Tibial artery (tissue), 4 donors: ENCODE results near the gene HMGXB3.

Experiments
- DNase-seq, 2 donors: peaks; one replicate each; pipeline ENCODE4 v3.0.0-alpha.2; 2019
- H3K27ac ChIP-seq, 2 donors: fragments of 200-600 bp; sonication (generic) in 1 of 2; 1 replicate in 1 of 2; 2 replicates in 1 of 2; pipeline ENCODE4 v1.5.1; 2018 to 2019; ENCODE audit warnings: mild to moderate bottlenecking in 1 of 2
- H3K27me3 ChIP-seq, 2 donors: fragments of 200-600 bp; sonication (generic) in 1 of 2; one replicate each; pipeline versions ENCODE4 v1.5.1 to v1.6.0; 2016 to 2019
- H3K36me3 ChIP-seq, 3 donors: fragments of 200-600 bp; sonication (generic) in 2 of 3; one replicate each; pipeline ENCODE4 v1.5.1; 2016 to 2019; ENCODE audit warnings: mild to moderate bottlenecking in 2 of 3
- H3K4me1 ChIP-seq, 4 donors: fragments of 200-600 bp; sonication (generic) in 2 of 4; 1 replicate in 3 of 4; 2 replicates in 1 of 4; pipeline ENCODE4 v1.5.1; 2016 to 2019
- H3K4me3 ChIP-seq, 2 donors: fragments of 200-600 bp; sonication (generic) in 1 of 2; 1 replicate in 1 of 2; 2 replicates in 1 of 2; pipeline ENCODE4 v1.5.1; 2018 to 2019; ENCODE audit warnings: mild to moderate bottlenecking in 2 of 2
- H3K9me3 ChIP-seq, 3 donors: fragments of 200-600 bp; sonication (generic) in 1 of 3; one replicate each; pipeline ENCODE4 v1.5.1; 2016 to 2019
- intact Hi-C: fragments of 100-400 bp; cut with DNase I; formaldehyde crosslinking; loops from one replicate; pipeline ENCODE4 v1.15.0; 2023; ENCODE audit warnings: low total_unique reads
- TF ChIP-seq, protein P1 (sequence below), 2 experiments: fragments of 200-600 bp in 1 of 2; fragments of 450-650 bp in 1 of 2; IDR thresholded peaks; one replicate each; pipeline ENCODE4 v1.5.1; 2017 to 2019; ENCODE audit warnings: antibody characterized with exemption in 2 of 2, mild to moderate bottlenecking in 1 of 2, moderate library complexity in 1 of 2

HMGXB3 gene

DNA sequence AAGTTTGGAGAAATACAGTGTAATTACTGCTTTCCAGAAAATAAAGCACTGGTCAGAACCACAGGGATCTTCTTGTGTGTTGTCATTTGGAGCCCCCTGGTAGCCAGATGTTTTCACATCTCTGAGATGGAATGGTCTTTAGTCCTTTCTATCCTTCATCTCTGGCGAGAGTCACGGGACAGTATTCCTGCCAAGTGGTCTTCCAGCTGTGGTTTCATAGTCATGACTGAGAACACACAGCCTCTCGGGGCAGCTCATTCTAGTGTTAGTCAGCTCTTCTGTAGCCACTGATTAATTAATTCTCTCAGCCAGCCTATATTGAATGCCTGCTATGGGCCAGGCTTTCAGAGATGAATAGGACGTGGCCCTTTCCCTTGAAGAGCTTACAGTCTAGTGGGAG, 34.1 kb downstream of the HMGXB3 start:
- H3K9me3 ChIP-seq, result no peaks in the 10 kb centered on the region
- TF ChIP-seq, protein P1, sequence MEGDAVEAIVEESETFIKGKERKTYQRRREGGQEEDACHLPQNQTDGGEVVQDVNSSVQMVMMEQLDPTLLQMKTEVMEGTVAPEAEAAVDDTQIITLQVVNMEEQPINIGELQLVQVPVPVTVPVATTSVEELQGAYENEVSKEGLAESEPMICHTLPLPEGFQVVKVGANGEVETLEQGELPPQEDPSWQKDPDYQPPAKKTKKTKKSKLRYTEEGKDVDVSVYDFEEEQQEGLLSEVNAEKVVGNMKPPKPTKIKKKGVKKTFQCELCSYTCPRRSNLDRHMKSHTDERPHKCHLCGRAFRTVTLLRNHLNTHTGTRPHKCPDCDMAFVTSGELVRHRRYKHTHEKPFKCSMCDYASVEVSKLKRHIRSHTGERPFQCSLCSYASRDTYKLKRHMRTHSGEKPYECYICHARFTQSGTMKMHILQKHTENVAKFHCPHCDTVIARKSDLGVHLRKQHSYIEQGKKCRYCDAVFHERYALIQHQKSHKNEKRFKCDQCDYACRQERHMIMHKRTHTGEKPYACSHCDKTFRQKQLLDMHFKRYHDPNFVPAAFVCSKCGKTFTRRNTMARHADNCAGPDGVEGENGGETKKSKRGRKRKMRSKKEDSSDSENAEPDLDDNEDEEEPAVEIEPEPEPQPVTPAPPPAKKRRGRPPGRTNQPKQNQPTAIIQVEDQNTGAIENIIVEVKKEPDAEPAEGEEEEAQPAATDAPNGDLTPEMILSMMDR (IDR thresholded peaks at IDR 0.05), result no peak
- DNase-seq, result peak in 1 of 2 donors; percentile 65
- H3K27me3 ChIP-seq, result no peaks in the 10 kb centered on the region
- H3K36me3 ChIP-seq, result peaks cover 73 to 98% (median 92%) of the 10 kb centered on the region in 3 donors
- no peaks in the 10 kb centered on the region for H3K4me1 ChIP-seq
- intact Hi-C loops, result no loop called here
- no peak overlapping the region for H3K4me3 ChIP-seq
- H3K27ac ChIP-seq, result no peak overlapping the region

DNA sequence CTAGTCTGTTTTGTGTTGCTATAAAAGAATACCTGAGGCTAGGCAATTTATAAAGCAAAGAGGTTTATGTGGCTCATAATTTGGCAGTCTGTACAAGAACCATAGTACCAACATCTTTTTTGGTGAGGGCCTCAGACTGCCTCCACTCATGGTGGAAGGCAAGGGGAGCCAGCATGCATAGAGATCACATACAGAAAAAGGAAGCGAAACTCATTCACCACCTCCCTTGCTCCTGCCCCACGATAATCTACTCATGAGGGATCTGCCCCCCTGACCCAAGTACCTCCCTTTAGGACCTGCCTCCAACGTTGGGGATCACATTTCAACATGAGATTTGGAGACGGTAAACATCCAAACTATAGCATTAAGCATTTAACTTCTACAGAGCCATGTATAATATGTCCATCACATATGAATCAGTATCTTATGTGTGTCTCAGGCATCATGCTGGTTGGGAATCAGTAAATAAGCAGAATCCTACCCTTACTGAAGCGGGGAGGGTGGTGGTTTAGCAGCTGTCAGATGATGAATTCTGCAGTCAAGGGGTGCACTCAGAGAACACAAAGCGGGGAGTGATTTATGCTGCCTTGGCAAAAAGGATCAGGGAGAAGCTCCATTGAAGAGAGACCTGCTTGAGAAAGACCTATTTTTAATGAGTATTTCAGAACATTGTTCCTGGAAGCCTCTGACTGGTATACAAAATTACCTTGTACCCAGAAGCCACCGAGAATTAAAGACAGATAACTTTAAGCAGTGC, 34.8 kb downstream of the HMGXB3 start:
- no peak overlapping the region for H3K27ac ChIP-seq

DNA sequence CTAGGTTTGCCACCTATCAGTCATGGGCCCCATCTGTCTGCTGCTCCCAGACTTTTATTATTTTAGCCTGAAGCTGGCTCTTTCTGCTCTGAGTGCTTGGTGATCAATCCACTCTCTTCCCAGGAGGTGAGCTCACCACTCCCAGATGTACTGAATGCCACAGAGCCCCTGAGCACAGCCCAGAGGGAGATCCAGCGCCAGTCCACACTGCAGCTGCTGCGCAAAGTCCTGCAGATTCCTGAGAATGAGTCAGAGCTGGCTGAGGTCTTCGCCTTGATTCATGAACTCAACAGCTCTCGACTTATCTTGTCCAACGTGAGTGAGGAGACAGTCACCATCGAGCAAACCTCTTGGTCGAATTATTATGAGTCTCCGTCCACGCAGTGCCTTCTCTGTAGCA, 36.0 kb downstream of the HMGXB3 start:
- no peak overlapping the region for H3K27ac ChIP-seq

More for the DNA sequence above, 34.8 kb downstream of the HMGXB3 start:
- Histone ChIP-seq H3K36me3 (peaks cover 68 to 96% (median 90%) of the 10 kb centered on the region in 3 donors), H3K4me3 (no peak overlapping the region), H3K4me1 (no peaks in the 10 kb centered on the region), H3K27me3 (no peaks in the 10 kb centered on the region), H3K9me3 (no peaks in the 10 kb centered on the region)
- DNase-seq, result no peak
- TF ChIP-seq, protein P1 (IDR thresholded peaks at IDR 0.05), result no peak
- intact Hi-C loops, result no loop called here

DNA sequence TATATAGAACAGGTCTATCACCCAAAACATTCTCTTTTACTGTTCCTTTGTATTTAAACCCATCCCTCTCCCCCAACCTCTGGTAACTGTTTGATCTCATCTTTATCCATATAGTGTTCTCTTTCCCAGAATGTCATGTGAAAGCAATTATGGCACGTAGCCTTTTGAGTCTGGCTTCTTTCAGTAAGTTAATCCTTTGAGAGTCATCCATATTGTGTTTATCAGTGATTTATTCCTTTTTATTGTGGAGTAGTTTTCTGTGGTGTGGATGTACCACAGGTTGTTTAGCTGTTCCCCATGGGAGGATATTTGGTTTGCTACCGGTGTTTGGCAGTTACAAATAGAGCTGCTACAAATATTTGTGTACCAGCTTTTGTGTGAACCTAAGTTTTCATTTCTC, 38.0 kb downstream of the HMGXB3 start:
- no peak overlapping the region for H3K27ac ChIP-seq
- peaks cover 67 to 93% (median 88%) of the 10 kb centered on the region in 3 donors for H3K36me3 ChIP-seq
- H3K27me3 ChIP-seq, result no peaks in the 10 kb centered on the region
- H3K4me3 ChIP-seq, result no peak overlapping the region
- TF ChIP-seq, protein P1 (IDR thresholded peaks at IDR 0.05), result no peak
- peaks cover 0 to 5% (median 3%) of the 10 kb centered on the region in 4 donors for H3K4me1 ChIP-seq
- no peaks in the 10 kb centered on the region for H3K9me3 ChIP-seq
- no peak for DNase-seq
- intact Hi-C loops, result no loop called here

More for the DNA sequence above, 36.0 kb downstream of the HMGXB3 start:
- Histone ChIP-seq H3K27me3 (no peaks in the 10 kb centered on the region), H3K36me3 (peaks cover 78 to 96% (median 90%) of the 10 kb centered on the region in 3 donors), H3K9me3 (no peaks in the 10 kb centered on the region), H3K4me3 (no peak overlapping the region), H3K4me1 (no peaks in the 10 kb centered on the region)
- DNase-seq, result no peak
- TF ChIP-seq, protein P1 (IDR thresholded peaks at IDR 0.05), result no peak
- intact Hi-C loops, result no loop called here

DNA sequence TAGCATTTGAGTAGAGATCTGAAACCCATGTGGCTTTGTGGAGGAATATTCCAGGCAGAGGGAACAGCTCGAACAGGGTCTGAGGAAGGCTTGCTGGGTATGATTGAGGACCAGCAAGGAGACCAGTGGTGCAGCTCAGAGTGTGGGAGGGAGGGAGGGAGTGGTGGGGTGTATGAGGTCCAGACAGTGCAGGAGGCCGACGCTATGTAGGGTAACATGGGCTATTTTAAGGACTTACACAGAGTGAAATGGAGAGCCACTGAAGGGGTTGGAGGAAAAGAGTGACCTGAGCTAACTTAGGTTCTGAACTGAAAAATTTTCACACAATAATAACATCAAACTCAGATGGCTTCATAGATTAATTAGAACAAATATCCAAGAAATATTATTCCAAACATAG, 41.9 kb downstream of the HMGXB3 start:
- intact Hi-C loops, result no loop called here
- Histone ChIP-seq H3K36me3 (peaks cover 47 to 92% (median 86%) of the 10 kb centered on the region in 3 donors), H3K9me3 (no peaks in the 10 kb centered on the region), H3K27me3 (no peaks in the 10 kb centered on the region), H3K4me3 (no peak overlapping the region), H3K4me1 (peaks cover 0 to 17% (median 13%) of the 10 kb centered on the region in 4 donors), H3K27ac (no peak overlapping the region)
- DNase-seq, result no peak
- TF ChIP-seq, protein P1 (IDR thresholded peaks at IDR 0.05), result no peak
